Measurements from ENCODE around the gene CCNYL1.

The CCNYL1 gene

GRCh38 chr2:207767461-207768167 lies 56.2 kb downstream of the CCNYL1 start:
- DNase-seq = no peak

- no peak for DNase-seq
Measured at GRCh38 chr2:207768168-207768865, 56.9 kb downstream of the CCNYL1 start.

- no peak for DNase-seq
Measured at GRCh38 chr2:207768866-207769596, 57.6 kb downstream of the CCNYL1 start.

- no peak for DNase-seq
Measured at GRCh38 chr2:207770602-207771404, 59.4 kb downstream of the CCNYL1 start.

- DNase-seq = no peak
Measured at GRCh38 chr2:207771421-207771820, 60.0 kb downstream of the CCNYL1 start.

DNA sequence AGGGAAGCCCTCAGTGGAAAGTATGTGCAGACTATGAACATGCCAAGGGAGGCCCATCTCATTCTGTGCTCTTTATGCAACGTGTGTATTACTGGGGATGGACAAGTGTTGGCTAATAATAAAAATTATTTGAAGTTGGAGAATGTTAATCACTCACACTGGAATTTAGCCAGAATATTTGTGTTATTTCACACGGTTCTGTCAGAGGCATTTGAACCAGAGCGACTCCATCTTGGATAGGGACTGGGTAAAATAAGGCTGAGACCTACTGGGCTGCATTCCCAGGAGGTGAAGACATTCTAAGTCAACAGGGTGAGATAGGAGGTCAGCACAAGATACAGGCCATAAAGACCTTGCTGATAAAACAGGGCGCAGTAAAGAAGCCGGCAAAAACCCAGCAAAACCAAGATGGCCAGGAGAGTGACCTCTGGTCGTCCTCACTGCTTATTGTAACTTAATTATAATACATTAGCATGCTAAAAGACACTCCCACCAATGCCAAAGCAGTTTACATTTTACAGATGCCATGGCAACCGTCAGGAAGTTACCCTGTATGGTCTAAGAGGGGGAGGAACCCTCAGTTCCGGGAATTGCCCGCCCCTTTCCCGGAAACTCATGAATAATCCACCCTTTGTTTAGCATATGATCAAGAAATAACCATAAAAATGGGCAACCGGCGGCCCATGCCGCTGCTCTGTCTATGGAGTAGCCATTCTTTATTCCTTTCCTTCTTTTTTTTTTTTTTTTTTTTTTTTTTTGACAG lies 60.8 kb downstream of the CCNYL1 start:
- DNase-seq = no peak

DNA sequence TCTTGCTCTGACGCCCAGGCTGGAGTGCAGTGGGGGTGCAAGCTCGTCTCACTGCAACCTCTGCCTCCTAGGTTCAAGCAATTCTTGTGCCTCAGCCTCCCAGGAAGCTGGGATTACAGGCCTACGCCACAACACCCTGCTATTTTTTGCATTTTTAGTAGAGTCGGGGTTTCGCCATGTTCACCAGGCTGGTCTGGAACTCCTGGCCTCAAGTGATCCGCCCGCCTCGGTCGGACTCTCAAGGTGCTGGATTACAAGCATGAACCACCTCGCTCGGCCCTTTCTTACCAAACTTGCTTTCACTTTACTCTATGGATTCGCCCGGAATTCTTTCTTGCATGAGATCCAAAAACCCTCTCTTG lies 61.4 kb downstream of the CCNYL1 start:
- no peak for DNase-seq

GRCh38 chr2:207775473-207775872 lies 64.0 kb downstream of the CCNYL1 start:
- DNase-seq = no peak

DNA sequence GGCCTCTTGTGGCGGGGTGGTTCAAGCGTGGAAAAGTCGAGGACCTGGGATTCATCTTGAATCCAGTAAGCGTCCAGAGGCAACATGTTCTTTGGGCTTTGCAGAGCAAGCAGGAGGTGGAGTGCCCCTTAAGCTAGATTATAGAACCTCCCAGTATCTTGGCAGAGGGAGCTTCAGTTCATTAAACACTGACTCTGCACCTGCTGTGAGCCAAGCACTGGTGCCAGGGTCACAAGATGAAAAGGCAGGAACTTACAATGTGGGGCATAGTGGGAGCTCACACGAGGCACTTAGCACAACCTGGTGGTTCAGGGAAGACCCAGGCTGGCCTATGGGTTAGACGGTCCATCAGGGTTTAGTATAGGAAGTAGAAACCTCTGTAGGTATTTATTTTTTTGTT lies 65.7 kb downstream of the CCNYL1 start:
- no peak for DNase-seq

DNA sequence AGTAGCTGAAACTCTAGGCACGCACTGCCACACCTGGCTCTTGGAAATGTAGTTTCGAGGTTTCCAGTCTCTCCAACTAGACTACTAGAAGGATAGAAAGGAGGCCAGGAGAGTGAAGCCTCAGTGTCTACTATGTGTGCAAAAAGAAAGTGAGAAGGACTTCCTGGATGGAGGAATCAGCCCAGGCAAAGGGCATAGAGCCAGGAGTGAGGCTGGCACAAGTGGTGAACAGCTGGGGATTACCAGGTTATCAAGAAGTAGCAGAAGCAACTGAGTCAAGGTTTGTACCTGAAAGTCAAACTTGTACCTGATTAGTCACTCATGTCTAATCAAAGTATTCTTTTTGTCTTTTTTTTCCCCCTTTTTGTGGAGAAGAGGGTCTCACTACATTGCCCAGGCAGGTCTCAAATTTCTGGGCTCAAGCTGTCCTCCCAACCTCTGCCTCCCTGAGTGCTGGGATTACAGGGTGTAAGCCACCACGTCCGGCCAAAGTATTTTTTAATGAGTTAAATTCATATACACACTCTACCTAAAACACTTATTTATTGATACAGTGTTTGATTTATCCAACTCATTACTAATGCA lies 67.0 kb downstream of the CCNYL1 start:
- no peak for DNase-seq

DNA sequence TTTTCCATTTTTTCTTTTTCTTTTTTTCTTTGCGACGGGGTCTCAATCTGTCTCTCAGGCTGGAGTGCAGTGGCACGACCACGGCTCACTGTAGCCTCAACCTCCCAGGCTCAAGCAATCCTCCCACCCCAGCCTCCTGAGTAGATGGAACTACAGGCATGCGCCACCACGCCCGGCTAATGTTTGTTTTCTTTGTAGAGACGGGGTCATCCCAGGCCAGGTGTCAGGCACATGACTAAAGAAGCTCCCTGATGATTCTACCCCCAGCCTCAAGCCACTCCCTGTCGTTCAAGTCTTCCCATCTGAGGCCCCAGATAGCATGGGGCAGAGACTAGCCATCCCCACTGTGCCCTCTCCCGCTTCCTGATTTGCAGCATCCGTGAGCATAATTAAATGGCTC lies 68.1 kb downstream of the CCNYL1 start:
- no peak for DNase-seq

DNA sequence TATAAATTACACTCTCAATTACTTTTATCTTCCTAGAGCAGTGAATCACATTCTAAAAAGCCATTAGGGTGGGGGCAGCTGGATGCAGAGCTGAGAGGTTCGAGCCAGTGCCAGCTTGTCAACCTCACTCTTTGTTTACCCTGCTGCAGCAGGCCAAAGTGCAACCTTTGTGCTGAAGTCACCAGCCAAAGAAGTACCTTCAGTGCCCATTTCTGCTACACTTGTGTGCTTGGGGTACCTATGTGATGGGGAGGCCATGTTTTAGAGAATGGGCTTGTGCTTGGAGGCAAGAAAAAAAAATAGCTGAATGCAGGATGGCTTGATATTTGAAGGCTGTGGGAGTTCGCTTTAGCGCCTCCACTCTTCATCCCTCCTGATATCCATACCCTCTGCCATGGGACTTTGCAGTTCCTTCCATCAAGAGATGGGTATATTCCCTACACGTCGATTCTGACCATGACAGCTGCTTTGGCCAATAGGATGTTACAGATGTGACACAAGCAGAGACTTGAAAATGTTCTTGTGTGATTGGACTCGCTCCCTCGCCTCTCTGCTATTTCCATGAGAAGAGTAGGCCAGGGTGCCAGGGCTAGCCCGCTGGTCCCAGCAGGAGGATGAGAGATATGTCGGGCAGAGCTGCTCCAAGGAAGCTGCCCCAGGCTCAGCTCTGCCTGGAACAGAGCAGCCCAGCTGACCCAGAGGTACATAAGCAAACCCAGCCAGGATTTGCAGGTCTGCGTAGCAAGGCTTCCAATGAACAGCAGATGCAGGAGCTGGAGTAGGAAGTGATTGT lies 71.0 kb downstream of the CCNYL1 start:
- no peak for DNase-seq

GRCh38 chr2:207783514-207783913 lies 72.1 kb downstream of the CCNYL1 start:
- DNase-seq = no peak

GRCh38 chr2:207784898-207785297 lies 73.5 kb downstream of the CCNYL1 start:
- DNase-seq = no peak

GRCh38 chr2:207787017-207787416 lies 75.6 kb downstream of the CCNYL1 start:
- DNase-seq = no peak

DNA sequence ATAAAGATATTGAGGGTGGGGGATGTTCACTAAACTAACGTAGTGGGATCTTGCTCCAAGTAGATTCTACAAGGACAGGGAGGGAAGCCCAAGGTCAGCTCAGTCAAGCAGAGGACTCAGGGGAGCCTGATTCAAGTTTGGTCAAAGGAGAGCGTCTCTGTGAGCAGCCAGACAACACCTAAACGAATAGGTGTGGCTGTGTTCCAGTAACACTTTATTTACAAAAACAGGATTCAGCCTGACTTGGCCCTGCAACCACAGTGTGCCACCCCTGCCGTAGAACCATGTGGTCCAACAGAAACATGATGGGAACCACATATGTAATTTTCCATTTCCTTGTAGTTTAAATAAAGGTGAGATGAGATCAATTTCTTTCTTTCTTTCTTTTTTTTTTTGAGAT lies 76.4 kb downstream of the CCNYL1 start:
- no peak for DNase-seq

GRCh38 chr2:207790898-207791297 lies 79.5 kb downstream of the CCNYL1 start:
- no peak for DNase-seq

GRCh38 chr2:207791579-207792243 lies 80.3 kb downstream of the CCNYL1 start:
- DNase-seq = no peak

DNA sequence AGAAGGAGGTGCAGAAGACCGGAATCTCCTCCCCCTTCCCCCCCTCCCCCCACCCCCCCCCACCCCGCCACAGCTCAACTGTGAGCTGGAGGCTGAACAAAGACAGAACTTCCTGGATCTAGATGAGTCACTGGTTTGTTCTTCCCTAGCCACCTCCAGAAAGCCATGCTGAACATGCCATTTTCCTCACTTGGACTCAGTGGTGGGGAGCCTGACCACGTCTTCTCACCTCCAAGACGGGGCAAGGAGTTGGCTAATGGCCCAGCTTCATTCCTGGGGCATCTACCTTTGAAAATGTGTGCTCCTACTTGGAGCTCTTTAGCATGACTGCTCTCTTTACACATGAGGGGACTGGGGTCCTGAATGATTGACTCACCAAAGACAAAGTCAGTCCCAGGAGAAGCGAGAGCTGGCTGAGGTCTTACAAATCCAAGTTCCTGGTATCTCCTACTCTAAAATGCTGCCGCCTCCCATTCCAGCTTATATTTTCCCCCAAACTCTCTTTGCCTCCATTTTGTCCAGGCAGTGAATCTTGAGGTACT lies 80.9 kb downstream of the CCNYL1 start:
- DNase-seq = no peak
